ENCODE data around the gene EXOSC10.
A peak's percentile ranks its signal among the peaks of the same experiment; 100 is the strongest.
"Not testable (repeated sequence)": the region's sequence is repeated elsewhere in the genome, so short reads cannot be mapped to it uniquely, and the experiment has no call there.

Gene EXOSC10

DNA sequence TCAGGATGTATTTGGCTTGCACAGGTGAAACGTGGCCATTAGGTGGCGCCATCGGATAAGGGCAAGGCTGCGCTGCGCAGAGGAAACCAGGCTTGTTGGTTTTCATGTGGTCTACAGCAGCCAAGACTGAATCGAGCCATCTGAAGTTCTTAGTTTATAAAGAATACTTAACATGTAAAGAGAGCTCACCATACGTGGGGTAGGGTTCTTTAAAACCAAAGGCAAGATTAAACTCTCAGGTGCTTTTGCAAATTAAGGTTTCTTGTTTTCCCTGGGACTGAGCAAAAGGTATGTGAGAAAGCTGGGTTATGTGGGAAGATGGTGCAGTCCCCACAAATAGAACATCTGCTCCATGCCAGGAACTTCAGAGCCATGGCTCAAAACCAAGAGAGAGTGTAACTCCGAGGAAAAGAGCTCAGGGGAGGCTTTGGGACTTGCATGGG is 61.9 kb downstream of the EXOSC10 start:
- peak; percentile 84 to 85 for DNase-seq (ENCODE audit: low spot score in 2 of 2)
- Mint-ChIP-seq H3K9me3 (no peaks in the 10 kb centered on the region), H3K4me1 (no peaks in the 10 kb centered on the region), H3K27me3 (no peaks in the 10 kb centered on the region), H3K36me3 (no peaks in the 10 kb centered on the region), H3K27ac (no peak overlapping the region), H3K4me3 (no peak overlapping the region)
- ATAC-seq (ENCODE audit: low read depth): peak; percentile 100

DNA sequence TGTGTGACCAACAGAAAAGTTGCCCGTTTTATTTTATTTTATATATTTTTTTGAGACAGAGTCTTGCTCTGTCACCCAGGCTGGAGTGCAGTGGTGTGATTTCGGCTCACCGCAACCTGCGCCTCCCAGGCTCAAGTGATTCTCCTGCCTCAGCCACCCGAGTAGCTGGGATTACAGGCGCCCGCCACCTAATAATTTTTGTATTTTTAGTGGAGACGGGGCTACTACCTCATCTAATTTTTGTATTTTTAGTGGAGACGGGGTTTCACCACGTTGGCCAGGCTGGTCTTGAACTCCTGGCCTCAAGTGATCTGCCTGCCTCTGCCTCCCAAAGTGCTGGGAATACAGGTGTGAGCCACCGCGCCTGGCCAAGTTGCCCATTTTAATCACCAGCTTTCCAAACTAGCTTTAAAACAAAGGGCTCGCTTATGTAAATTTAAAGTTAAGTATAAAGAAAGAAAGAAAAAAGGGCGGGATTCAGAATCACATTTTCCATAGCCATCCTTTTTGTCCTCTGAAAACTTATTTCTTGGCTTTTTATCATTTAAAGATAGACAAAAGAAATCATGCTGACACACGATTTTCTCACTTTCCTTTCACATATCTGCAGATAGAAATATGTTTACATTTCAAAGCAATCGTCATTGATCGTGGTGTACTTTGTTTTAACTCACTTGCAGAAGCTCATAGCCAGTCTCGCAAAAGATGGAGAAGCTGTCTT is 62.5 kb downstream of the EXOSC10 start:
- not testable (repeated sequence) for H3K4me1 Mint-ChIP-seq; H3K27me3 Mint-ChIP-seq; ATAC-seq (ENCODE audit: low read depth); H3K4me3 Mint-ChIP-seq; H3K27ac Mint-ChIP-seq; DNase-seq (ENCODE audit: low spot score in 2 of 2); H3K9me3 Mint-ChIP-seq; H3K36me3 Mint-ChIP-seq

DNA sequence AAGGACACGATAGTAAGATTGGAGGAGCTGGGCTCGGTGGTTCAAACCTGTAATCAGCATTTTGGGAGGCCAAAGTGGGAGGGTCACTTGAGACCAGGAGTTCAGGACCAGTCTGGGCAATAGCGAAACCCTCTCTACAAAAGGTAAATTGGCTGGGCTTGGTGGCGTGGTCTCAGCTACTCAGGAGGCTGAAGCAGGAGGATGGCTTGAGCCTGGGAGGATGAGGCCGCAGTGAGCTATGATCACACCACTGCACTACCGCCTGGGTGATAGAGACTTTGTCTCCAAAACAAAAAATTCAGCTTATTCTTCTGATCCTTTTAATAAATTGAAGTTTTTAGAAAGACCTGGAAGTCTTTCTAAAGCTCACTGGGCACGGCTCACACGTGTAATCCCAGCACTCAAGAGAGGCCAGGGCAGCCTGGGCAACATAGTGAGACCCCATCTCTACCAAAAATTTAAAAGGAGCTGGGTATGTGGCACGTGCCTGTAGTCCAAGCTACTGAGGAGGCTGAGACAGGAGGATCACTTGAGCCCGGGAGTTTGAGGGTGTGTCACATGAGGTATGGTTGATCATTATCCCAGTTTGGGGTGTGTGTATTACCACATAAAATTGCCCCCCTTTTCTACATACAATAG is 67.9 kb downstream of the EXOSC10 start:
- H3K27me3 Mint-ChIP-seq: no peaks in the 10 kb centered on the region
- H3K4me1 Mint-ChIP-seq: peaks cover 4% of the 10 kb centered on the region
- H3K27ac Mint-ChIP-seq: no peak overlapping the region
- DNase-seq (ENCODE audit: low spot score in 2 of 2): no peak
- no peak overlapping the region for H3K4me3 Mint-ChIP-seq
- H3K36me3 Mint-ChIP-seq: peaks cover 3% of the 10 kb centered on the region
- ATAC-seq (ENCODE audit: low read depth): no peak
- no peaks in the 10 kb centered on the region for H3K9me3 Mint-ChIP-seq

DNA sequence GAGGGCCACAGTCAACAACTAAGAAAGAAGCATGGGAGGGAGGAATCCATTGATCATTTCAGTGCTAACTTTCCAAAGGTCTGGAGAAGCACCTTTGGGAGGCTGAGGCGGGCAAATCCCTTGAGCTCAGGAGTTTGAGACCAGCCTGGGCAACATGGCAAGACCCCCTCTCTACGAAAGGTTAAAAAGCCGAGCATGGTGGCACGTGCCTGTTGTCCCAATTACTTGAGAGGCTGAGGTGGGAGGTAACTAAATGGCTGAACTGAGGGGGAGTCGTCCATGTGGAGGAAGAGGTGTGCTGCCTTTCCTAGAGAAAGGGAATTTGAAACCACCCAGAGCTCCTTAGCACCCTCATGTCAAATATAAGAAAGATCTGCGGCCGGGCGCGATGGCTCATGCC is 68.8 kb downstream of the EXOSC10 start:
- no peaks in the 10 kb centered on the region for H3K9me3 Mint-ChIP-seq
- H3K27me3 Mint-ChIP-seq: no peaks in the 10 kb centered on the region
- no peak overlapping the region for H3K4me3 Mint-ChIP-seq
- H3K36me3 Mint-ChIP-seq: peaks cover 3% of the 10 kb centered on the region
- H3K27ac Mint-ChIP-seq: no peak overlapping the region
- peaks cover 4% of the 10 kb centered on the region for H3K4me1 Mint-ChIP-seq
- ATAC-seq (ENCODE audit: low read depth): no peak
- DNase-seq (ENCODE audit: low spot score in 2 of 2): no peak

DNA sequence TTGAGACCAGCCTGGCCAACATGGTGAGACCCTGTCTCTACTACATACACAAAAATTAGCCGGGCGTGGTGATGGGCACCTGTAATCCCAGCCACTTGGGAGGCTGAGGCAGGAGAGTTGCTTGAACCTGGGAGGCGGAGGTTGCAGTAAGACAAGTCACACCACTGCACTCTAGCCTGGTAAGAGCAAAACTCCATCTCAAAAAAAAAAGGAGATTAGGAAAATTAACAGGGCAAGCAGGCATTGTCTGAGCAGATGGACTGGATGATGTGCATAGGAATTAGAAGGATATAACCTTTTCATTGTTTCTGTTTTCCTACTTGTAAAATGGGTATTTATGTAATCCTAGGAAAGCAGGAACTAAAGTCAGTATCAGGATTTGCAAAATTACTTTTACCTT is 71.7 kb downstream of the EXOSC10 start:
- H3K27me3 Mint-ChIP-seq: no peaks in the 10 kb centered on the region
- no peak for ATAC-seq (ENCODE audit: low read depth)

DNA sequence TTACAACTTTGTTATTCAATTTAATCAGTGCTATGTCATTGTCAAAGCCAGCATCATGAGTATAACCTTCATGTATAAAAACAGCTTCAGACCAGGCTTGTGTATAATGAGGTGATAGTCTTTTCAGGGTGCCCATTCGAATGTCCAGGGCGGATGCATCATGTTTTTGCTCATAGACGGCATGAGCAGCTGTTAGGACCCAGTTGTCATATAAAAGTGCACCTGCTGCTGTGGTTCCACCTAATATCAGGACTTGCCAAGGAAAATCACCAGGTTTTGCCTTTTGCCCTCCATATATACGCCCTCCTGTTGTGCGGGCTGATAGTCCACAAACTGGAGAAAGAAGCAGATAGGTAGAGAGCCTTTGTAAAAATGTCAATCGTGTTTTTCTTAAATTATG is 72.4 kb downstream of the EXOSC10 start:
- DNase-seq (ENCODE audit: low spot score in 2 of 2): no peak
- no peak for ATAC-seq (ENCODE audit: low read depth)
- Mint-ChIP-seq H3K27me3 (no peaks in the 10 kb centered on the region), H3K9me3 (no peaks in the 10 kb centered on the region), H3K4me3 (no peak overlapping the region), H3K4me1 (peaks cover 14% of the 10 kb centered on the region), H3K36me3 (peaks cover 14% of the 10 kb centered on the region), H3K27ac (no peak overlapping the region)

More for the DNA sequence above, 71.7 kb downstream of the EXOSC10 start:
- peaks cover 12% of the 10 kb centered on the region for H3K36me3 Mint-ChIP-seq
- H3K9me3 Mint-ChIP-seq: no peaks in the 10 kb centered on the region
- no peak for DNase-seq (ENCODE audit: low spot score in 2 of 2)
- H3K4me1 Mint-ChIP-seq: peaks cover 14% of the 10 kb centered on the region
- no peak overlapping the region for H3K27ac Mint-ChIP-seq
- H3K4me3 Mint-ChIP-seq: no peak overlapping the region

DNA sequence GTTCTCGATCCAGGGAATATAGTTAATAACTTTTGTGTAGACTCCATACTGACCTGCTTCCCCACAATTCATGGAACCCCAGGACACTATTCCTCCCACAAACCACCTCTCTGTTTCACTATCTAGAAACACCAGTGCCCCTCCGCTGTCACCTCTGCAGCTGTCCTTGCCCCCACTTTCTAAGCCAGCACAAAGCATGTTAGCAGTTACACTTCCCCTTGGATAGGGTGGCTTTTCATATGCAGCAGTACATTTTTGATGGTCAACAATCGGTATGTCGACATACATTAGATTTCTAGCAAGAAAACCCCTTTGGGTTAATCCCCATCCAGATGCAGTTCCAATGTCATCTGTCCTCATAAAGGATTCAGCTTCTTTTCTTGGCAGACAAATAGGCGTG is 72.8 kb downstream of the EXOSC10 start:
- Mint-ChIP-seq H3K9me3 (no peaks in the 10 kb centered on the region), H3K36me3 (peaks cover 17% of the 10 kb centered on the region), H3K27ac (no peak overlapping the region), H3K4me1 (peaks cover 17% of the 10 kb centered on the region), H3K27me3 (no peaks in the 10 kb centered on the region), H3K4me3 (no peak overlapping the region)
- no peak for DNase-seq (ENCODE audit: low spot score in 2 of 2)
- no peak for ATAC-seq (ENCODE audit: low read depth)

DNA sequence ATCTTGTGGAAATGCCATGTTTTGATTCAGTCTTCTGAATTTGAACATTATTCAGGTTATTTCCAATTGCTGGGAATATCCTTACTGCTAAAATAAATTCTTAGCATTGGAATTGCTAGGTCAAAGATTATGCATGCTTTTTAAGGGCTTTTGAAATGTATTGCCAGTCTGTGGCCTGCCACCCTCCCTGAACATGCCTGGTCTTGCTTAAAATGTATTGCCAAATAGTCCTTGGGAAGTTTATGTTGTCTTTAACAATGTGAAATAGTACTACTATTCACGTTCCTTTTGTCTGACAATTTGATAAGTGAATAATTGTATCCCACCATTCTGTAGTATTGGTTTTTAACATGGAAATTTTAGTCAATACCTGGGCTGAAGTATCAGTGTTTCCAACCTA is 73.6 kb downstream of the EXOSC10 start:
- Mint-ChIP-seq H3K36me3 (peaks cover 18% of the 10 kb centered on the region), H3K4me1 (peaks cover 18% of the 10 kb centered on the region), H3K4me3 (no peak overlapping the region), H3K27ac (no peak overlapping the region), H3K9me3 (no peaks in the 10 kb centered on the region), H3K27me3 (no peaks in the 10 kb centered on the region)
- DNase-seq (ENCODE audit: low spot score in 2 of 2) (no peak), ATAC-seq (ENCODE audit: low read depth) (no peak)

DNA sequence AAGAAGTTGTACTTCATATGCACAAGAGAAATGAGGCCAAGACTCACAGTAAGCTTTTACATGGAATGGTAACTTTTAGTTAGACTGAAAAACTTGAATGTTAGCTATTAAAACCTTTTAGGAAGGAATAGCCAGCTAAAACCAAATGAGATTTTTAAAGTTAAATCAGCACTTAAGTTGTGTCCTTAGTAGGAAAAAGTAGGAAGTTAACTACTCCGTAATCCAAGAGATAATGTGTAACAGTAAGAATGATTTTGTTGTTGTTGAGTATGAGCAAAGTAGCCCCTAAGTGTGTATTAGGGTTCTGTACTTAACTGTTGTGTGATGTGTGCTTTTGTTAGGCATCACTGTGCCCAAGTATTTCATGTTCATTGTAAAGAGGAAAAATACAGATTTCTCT is 74.1 kb downstream of the EXOSC10 start:
- H3K4me3 Mint-ChIP-seq: no peak overlapping the region
- H3K27ac Mint-ChIP-seq: no peak overlapping the region

DNA sequence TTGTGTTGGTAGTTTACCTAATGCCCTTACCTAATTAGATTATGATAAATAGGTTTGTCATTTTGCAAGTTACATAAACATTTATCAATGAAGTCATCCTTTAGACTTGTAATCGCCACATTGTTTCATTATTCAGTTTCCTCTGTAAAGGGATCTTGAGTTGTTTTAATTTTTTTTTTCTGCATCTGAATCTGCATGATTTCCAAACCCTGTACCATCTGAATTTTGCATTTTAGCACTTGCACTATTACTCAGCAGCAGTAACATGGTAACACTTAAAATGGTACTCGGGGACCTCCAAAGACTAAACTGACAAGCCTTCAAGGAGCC is 74.8 kb downstream of the EXOSC10 start:
- no peak overlapping the region for H3K4me3 Mint-ChIP-seq
- H3K9me3 Mint-ChIP-seq: no peaks in the 10 kb centered on the region
- H3K27me3 Mint-ChIP-seq: no peaks in the 10 kb centered on the region
- H3K27ac Mint-ChIP-seq: no peak overlapping the region
- DNase-seq (ENCODE audit: low spot score in 2 of 2) (no peak), ATAC-seq (ENCODE audit: low read depth) (no peak)
- peaks cover 16% of the 10 kb centered on the region for H3K4me1 Mint-ChIP-seq
- H3K36me3 Mint-ChIP-seq: peaks cover 20% of the 10 kb centered on the region

More for the DNA sequence above, 74.1 kb downstream of the EXOSC10 start:
- H3K4me1 Mint-ChIP-seq: peaks cover 16% of the 10 kb centered on the region
- no peaks in the 10 kb centered on the region for H3K27me3 Mint-ChIP-seq
- H3K9me3 Mint-ChIP-seq: no peaks in the 10 kb centered on the region
- DNase-seq (ENCODE audit: low spot score in 2 of 2): no peak
- ATAC-seq (ENCODE audit: low read depth): no peak
- peaks cover 18% of the 10 kb centered on the region for H3K36me3 Mint-ChIP-seq

DNA sequence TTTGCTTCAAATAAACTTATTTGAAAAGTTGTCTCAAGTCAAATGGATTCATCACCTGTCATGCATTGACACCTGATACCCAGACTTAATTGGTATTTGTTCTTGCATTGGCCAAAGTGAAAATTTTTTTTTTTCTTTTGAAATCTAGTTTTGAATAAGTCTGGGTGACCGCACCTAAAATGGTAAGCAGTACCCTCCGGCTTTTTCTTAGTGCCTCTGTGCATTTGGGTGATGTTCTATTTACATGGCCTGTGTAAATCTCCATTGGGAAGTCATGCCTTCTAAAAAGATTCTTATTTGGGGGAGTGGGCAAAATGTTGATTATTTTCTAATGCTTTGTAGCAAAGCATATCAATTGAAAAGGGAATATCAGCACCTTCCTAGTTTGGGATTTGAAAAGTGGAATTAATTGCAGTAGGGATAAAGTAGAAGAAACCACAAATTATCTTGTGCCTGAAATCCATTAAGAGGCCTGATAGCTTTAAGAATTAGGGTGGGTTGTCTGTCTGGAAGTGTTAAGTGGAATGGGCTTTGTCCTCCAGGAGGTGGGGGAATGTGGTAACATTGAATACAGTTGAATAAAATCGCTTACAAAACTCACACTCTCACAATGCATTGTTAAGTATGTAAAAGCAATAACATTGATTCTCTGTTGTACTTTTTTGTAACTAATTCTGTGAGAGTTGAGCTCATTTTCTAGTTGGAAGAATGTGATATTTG is 75.4 kb downstream of the EXOSC10 start:
- H3K4me1 Mint-ChIP-seq: peaks cover 16% of the 10 kb centered on the region
- peaks cover 20% of the 10 kb centered on the region for H3K36me3 Mint-ChIP-seq
- no peaks in the 10 kb centered on the region for H3K27me3 Mint-ChIP-seq
- ATAC-seq (ENCODE audit: low read depth) (no peak), DNase-seq (ENCODE audit: low spot score in 2 of 2) (no peak)
- H3K27ac Mint-ChIP-seq: peak overlapping the region; percentile 25
- H3K9me3 Mint-ChIP-seq: no peaks in the 10 kb centered on the region
- H3K4me3 Mint-ChIP-seq: no peak overlapping the region

DNA sequence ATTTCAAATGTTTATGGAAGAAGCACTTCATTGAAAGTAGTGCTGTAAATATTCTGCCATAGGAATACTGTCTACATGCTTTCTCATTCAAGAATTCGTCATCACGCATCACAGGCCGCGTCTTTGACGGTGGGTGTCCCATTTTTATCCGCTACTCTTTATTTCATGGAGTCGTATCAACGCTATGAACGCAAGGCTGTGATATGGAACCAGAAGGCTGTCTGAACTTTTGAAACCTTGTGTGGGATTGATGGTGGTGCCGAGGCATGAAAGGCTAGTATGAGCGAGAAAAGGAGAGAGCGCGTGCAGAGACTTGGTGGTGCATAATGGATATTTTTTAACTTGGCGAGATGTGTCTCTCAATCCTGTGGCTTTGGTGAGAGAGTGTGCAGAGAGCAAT is 76.5 kb downstream of the EXOSC10 start:
- Mint-ChIP-seq H3K4me3 (no peak overlapping the region), H3K36me3 (peaks cover 26% of the 10 kb centered on the region)

DNA sequence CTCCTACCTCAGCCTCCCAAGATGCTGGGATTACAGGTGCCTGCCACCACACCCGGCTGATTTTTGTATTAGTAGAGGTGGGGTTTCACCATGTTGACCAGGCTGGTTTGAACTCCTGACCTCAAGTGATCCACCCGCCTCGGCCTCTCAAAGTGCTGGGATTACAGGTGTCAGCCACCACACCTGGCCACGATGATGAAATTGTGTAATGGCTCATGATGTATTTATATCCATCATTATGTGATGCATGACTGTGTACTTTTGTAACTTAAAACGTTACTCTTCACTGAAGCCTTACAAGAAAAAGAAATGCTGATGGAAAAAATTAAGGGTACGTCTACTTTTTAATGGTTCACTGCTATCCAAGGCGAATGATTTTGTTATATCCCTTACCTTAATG is 79.7 kb downstream of the EXOSC10 start:
- peaks cover 21% of the 10 kb centered on the region for H3K4me1 Mint-ChIP-seq
- DNase-seq (ENCODE audit: low spot score in 2 of 2): no peak
- ATAC-seq (ENCODE audit: low read depth): no peak
- H3K36me3 Mint-ChIP-seq: peaks cover 25% of the 10 kb centered on the region
- no peak overlapping the region for H3K27ac Mint-ChIP-seq
- H3K27me3 Mint-ChIP-seq: no peaks in the 10 kb centered on the region
- H3K9me3 Mint-ChIP-seq: no peaks in the 10 kb centered on the region
- no peak overlapping the region for H3K4me3 Mint-ChIP-seq

More for the DNA sequence above, 76.5 kb downstream of the EXOSC10 start:
- H3K27me3 Mint-ChIP-seq: no peaks in the 10 kb centered on the region
- H3K27ac Mint-ChIP-seq: no peak overlapping the region
- peaks cover 18% of the 10 kb centered on the region for H3K4me1 Mint-ChIP-seq
- H3K9me3 Mint-ChIP-seq: no peaks in the 10 kb centered on the region
- DNase-seq (ENCODE audit: low spot score in 2 of 2) (no peak), ATAC-seq (ENCODE audit: low read depth) (no peak)

DNA sequence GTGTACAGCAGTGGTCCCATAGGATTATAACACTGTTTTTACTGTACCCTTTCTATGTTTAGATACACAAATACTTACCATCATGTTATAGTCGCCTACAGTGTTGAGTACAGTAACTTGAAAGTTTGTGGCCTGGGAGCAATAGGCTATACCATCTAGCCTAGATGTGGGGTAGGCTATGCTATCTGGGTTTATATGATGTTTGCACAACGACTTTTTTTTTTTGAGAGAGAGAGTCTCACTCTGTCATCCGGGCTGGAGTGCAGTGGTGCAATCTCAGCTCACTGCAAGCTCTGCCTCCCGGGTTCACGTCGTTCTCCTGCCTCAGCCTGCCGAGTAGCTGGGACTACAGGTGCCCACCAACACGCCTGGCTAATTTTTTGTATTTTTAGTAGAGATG is 80.3 kb downstream of the EXOSC10 start:
- not testable (repeated sequence) for H3K27ac Mint-ChIP-seq; DNase-seq (ENCODE audit: low spot score in 2 of 2); H3K4me3 Mint-ChIP-seq; ATAC-seq (ENCODE audit: low read depth); H3K27me3 Mint-ChIP-seq; H3K9me3 Mint-ChIP-seq
- Mint-ChIP-seq H3K4me1 (peaks cover 23% of the 10 kb centered on the region), H3K36me3 (peaks cover 28% of the 10 kb centered on the region)

Data from memory B cell (primary cell).